K562 (cell line): ENCODE results near the gene EXOSC9.

Experiments
- BCLAF1 ChIP-seq, 2 experiments: fragments of 450-650 bp in 1 of 2; IDR thresholded peaks; 2 replicates each; pipeline ENCODE4 v1.6.1; 2011 to 2017; ENCODE audit warnings: low read depth in 2 of 2, antibody characterized with exemption in 1 of 2, borderline replicate concordance in 1 of 2, low read length in 1 of 2, mild to moderate bottlenecking in 1 of 2, mixed read lengths in 1 of 2; ENCODE audit not compliant: control insufficient read depth in 1 of 2
- CBFB ChIP-seq: sonication (generic); formaldehyde crosslinking; IDR thresholded peaks from 2 replicates; pipeline ENCODE4 v1.4.0; 2020; ENCODE audit warnings: mild to moderate bottlenecking, missing genetic modification reagents
- CBX1 ChIP-seq: sonication (generic); IDR thresholded peaks from 2 replicates; pipeline ENCODE4 v1.6.1; 2016; ENCODE audit warnings: antibody characterized with exemption, low read depth, mild to moderate bottlenecking
- CTCF ChIP-seq, 3 experiments: IDR thresholded peaks in 2 of 3; conservative IDR thresholded peaks in 1 of 3; 2 replicates each; pipeline ENCODE4 v1.5.1; 2011 to 2012; ENCODE audit warnings: low read length in 3 of 3, mild to moderate bottlenecking in 3 of 3, control low read depth in 2 of 3, improper control_type of control experiment in 1 of 3, inconsistent platforms in 1 of 3, low read depth in 1 of 3, mixed read lengths in 1 of 3, moderate library complexity in 1 of 3; ENCODE audit not compliant: insufficient read depth in 2 of 3
- EHMT2 ChIP-seq: fragments of 450-650 bp; IDR thresholded peaks from 2 replicates; pipeline ENCODE4 v1.6.1; 2018; ENCODE audit warnings: antibody characterized with exemption
- POLR2G ChIP-seq: fragments of 200-400 bp; formaldehyde crosslinking; IDR thresholded peaks from 2 replicates; pipeline ENCODE4 v1.6.1; 2017; ENCODE audit warnings: low read depth, mild to moderate bottlenecking, antibody characterized with exemption, low read length, moderate library complexity
- TCF7L2 ChIP-seq: fragments of 150-350 bp; IDR thresholded peaks from 2 replicates; pipeline ENCODE4 v1.6.1; 2016; ENCODE audit warnings: low read depth, mild to moderate bottlenecking, low read length, moderate library complexity
- ZNF146 ChIP-seq: IDR thresholded peaks from one replicate; pipeline ENCODE4 v1.6.1; 2018; ENCODE audit warnings: missing compliant biosample characterization; ENCODE audit not compliant: unreplicated experiment

- no peak for TF ChIP-seq CTCF (IDR thresholded peaks at IDR 0.05 in 2 of 3, conservative IDR thresholded peaks at IDR 0.05 in 1 of 3; ENCODE audit: insufficient read depth in 2 of 3, low read depth in 1 of 3, low read length in 3 of 3)
- no peak for TF ChIP-seq TCF7L2
- no peak for TF ChIP-seq ZNF146
- TF ChIP-seq POLR2G: no peak
- no peak for TF ChIP-seq EHMT2
- TF ChIP-seq CBFB (CRISPR knock-in tag): no peak
- no peak for TF ChIP-seq BCLAF1 (IDR thresholded peaks at IDR 0.05; ENCODE audit: borderline replicate concordance in 1 of 2, control insufficient read depth in 1 of 2, low read depth in 2 of 2, low read length in 1 of 2)
- TF ChIP-seq CBX1: no peak
Observed at GRCh38 chr4:121829511-121829910, 28.4 kb downstream of the EXOSC9 start.
